ENCODE results near the gene THSD4. TPM values are rescaled to one million over a fixed set of nuclear protein-coding genes. Genes with fewer than 3 reads are reported as not detected.

THSD4 gene
- total and polyA plus RNA-seq, 2 of the 4 experiments (the other 2 are of a cell fraction), result 25.5 to 31.1 TPM

- TF ChIP-seq USF2 (IDR thresholded peaks at IDR 0.05; ENCODE audit: low read depth, low read length), result no peak
- TF ChIP-seq NFE2L2 (IDR thresholded peaks at IDR 0.05; ENCODE audit: low read depth, low read length), result peak; percentile 75; the same call in 1 of the 2 replicates
- H3K4ac ChIP-seq (ENCODE audit: low read depth, low read length), result peak overlapping the region; percentile 93
- H2BK5ac ChIP-seq (ENCODE audit: low read depth, low read length, poor library complexity, severe bottlenecking), result peak overlapping the region; percentile 79
- H2BK20ac ChIP-seq (ENCODE audit: low read depth, low read length), result peak overlapping the region; percentile 87
- ATAC-seq (ENCODE audit: low read depth) (peak; percentile 85), DNase-seq (peak; percentile 80)
- peak overlapping the region; percentile 66 for H3K14ac ChIP-seq (replicated peaks; ENCODE audit: low read depth, low read length)
- H3K36me3 ChIP-seq (ENCODE audit: control insufficient read depth, insufficient read depth, low read length), result peaks cover 2% of the 10 kb centered on the region; the same call in 1 of the 2 replicates
- peak overlapping the region; percentile 85 for H2BK15ac ChIP-seq (ENCODE audit: low read depth, low read length)
- H3K4me1 ChIP-seq (ENCODE audit: control insufficient read depth, insufficient read depth, low read length), result peaks cover 30% of the 10 kb centered on the region
- 0 out of 2 replicates have a peak overlapping the region, but pooled peaks have one; percentile 8 for H3K4me3 ChIP-seq (ENCODE audit: insufficient read depth, low read depth, low read length)
- ChIA-PET CTCF (interaction anchor here (1.3 to 1.8 kb wide), 3 partner anchors 23 to 194 kb away, joined by 4 to 5 read pairs (median 4); no protein-coding TSS in a partner anchor), POLR2A (ENCODE audit: unreplicated experiment) (interaction anchor here (0.5 to 1.4 kb wide), 4 partner anchors 30 to 397 kb away, joined by 3 to 5 read pairs (median 4); no protein-coding TSS in a partner anchor)
- H2AFZ ChIP-seq (replicated peaks; ENCODE audit: low read length, poor library complexity), result peak overlapping the region; percentile 81
- peak overlapping the region; percentile 99 for H2AK5ac ChIP-seq (ENCODE audit: low read depth, low read length)
- H3K27me3 ChIP-seq (ENCODE audit: control insufficient read depth, insufficient read depth, low read length), result no peaks in the 10 kb centered on the region
- H4K20me1 ChIP-seq (ENCODE audit: insufficient read depth, low read length), result no peaks in the 10 kb centered on the region
- H3K9ac ChIP-seq (ENCODE audit: low read depth, low read length), result peak overlapping the region; percentile 51
- dilution Hi-C loops (cut with HindIII; ENCODE audit: low sequenced_read_pairs, unreplicated experiment) (no loop called here), intact Hi-C loops (cut with micrococcal nuclease) (loop anchor here (5.0 kb wide), 1 partner anchor 139 kb away; no protein-coding TSS in a partner anchor), in situ Hi-C loops (cut with MboI; ENCODE audit: low sequenced_read_pairs) (no loop called here)
- H3K9me3 ChIP-seq (ENCODE audit: control insufficient read depth, insufficient read depth, low read length), result no peaks in the 10 kb centered on the region
- H3K9me1 ChIP-seq (ENCODE audit: insufficient read depth, low read length), result peaks cover 18% of the 10 kb centered on the region
- no TSS peak for BruUV-seq (replicated peaks)
- H3K4me2 ChIP-seq (ENCODE audit: low read depth, low read length), result peak overlapping the region; percentile 47
- peak overlapping the region; percentile 98 for H2BK120ac ChIP-seq (ENCODE audit: low read depth, low read length)
- peak overlapping the region; percentile 73 for H3K23ac ChIP-seq (ENCODE audit: low read depth, low read length)
- 10% methylated on average over 2 of the region's 6 CpGs; no CpG with 5 or more reads in 1 of the 2 experiments for WGBS, 2 experiments (ENCODE audit: extremely low coverage in 2 of 2, insufficient read length in 1 of 2)
- peak overlapping the region; percentile 79 for H3K18ac ChIP-seq (ENCODE audit: low read depth, low read length)
- peaks cover 18 to 49% of the 10 kb centered on the region in 2 experiments for H3K79me1 ChIP-seq (ENCODE audit: low read depth in 1 of 2, low read length in 2 of 2)
- peak overlapping the region; percentile 79 for H2AK9ac ChIP-seq (replicated peaks; ENCODE audit: low read depth, low read length, poor library complexity)
- H3K27ac ChIP-seq (ENCODE audit: insufficient read depth, low read length), result peak overlapping the region; percentile 46
- H3K56ac ChIP-seq (ENCODE audit: extremely low read depth, insufficient read depth, low read length), result peak overlapping the region; percentile 46; the same call in 1 of the 2 replicates
- peak overlapping the region; percentile 91 for H4K5ac ChIP-seq (ENCODE audit: low read depth, low read length)
- peak overlapping the region; percentile 84 for H4K8ac ChIP-seq (ENCODE audit: low read depth in 2 of 2, low read length in 2 of 2)
- H4K91ac ChIP-seq (ENCODE audit: insufficient read depth, low read depth, low read length), result peak overlapping the region; percentile 95
Observed at GRCh38 chr15:71302861-71303410, 187.7 kb downstream of the THSD4 start.

All from IMR-90 (cell line).